GM19468 (cell line): ENCODE results near the gene CLDN5.

ENCODE experiments used
- ATAC-seq: cut with Tn5 transposase; IDR thresholded peaks from one replicate; pipeline ENCODE4 v1.9.1; 2021; ENCODE audit warnings: mild to moderate bottlenecking, moderate library complexity, moderate number of reproducible peaks; ENCODE audit not compliant: unreplicated experiment; ENCODE audit errors: extremely low read depth

Gene CLDN5

GRCh38 chr22:19507534-19507861 is 16.7 kb downstream of the CLDN5 start:
- no peak for ATAC-seq

- no peak for ATAC-seq
These were observed 18.0 kb downstream of the CLDN5 start for GRCh38 chr22:19506212-19506611.

GRCh38 chr22:19505735-19506126 is 18.5 kb downstream of the CLDN5 start:
- no peak for ATAC-seq

- ATAC-seq, result no peak
These were observed 19.1 kb downstream of the CLDN5 start for GRCh38 chr22:19504900-19505734.

- ATAC-seq, result no peak
These were observed 20.3 kb downstream of the CLDN5 start for GRCh38 chr22:19503869-19504268.

- no peak for ATAC-seq
These were observed 20.8 kb downstream of the CLDN5 start for GRCh38 chr22:19503367-19503766.

GRCh38 chr22:19501897-19502447 is 22.2 kb downstream of the CLDN5 start:
- no peak for ATAC-seq

- ATAC-seq, result no peak
These were observed 24.3 kb downstream of the CLDN5 start for GRCh38 chr22:19499880-19500242.

GRCh38 chr22:19499236-19499879 is 24.9 kb downstream of the CLDN5 start:
- ATAC-seq, result no peak

GRCh38 chr22:19498866-19499190 is 25.4 kb downstream of the CLDN5 start:
- ATAC-seq, result no peak

GRCh38 chr22:19498154-19498865 is 25.9 kb downstream of the CLDN5 start:
- ATAC-seq, result no peak

- ATAC-seq, result no peak
These were observed 27.0 kb downstream of the CLDN5 start for GRCh38 chr22:19497245-19497644.

- no peak for ATAC-seq
These were observed 27.9 kb downstream of the CLDN5 start for GRCh38 chr22:19496324-19496630.

GRCh38 chr22:19495562-19496323 is 28.5 kb downstream of the CLDN5 start:
- ATAC-seq, result no peak

GRCh38 chr22:19494676-19495173 is 29.5 kb downstream of the CLDN5 start:
- ATAC-seq, result no peak

- no peak for ATAC-seq
These were observed 30.1 kb downstream of the CLDN5 start for GRCh38 chr22:19494001-19494560.

GRCh38 chr22:19492504-19493174 is 31.6 kb downstream of the CLDN5 start:
- ATAC-seq, result no peak

- ATAC-seq, result no peak
These were observed 33.5 kb downstream of the CLDN5 start for GRCh38 chr22:19490628-19491230.
